Mesendoderm (in vitro differentiated cells): Measurements from ENCODE around the gene DEPDC1B.
"Not testable (repeated sequence)": the region's sequence is repeated elsewhere in the genome, so short reads cannot be mapped to it uniquely, and the experiment has no call there.

Experiments used
- DNase-seq: peaks from one replicate; pipeline ENCODE4 v3.0.0; 2013
- H2AK5ac ChIP-seq: 2 replicates; pipeline ENCODE4 v1.6.1; 2013; ENCODE audit warnings: low read length, inconsistent platforms
- H2BK120ac ChIP-seq: 2 replicates; pipeline ENCODE4 v1.6.1; 2013; ENCODE audit warnings: low read depth, mild to moderate bottlenecking, low read length, moderate library complexity, mixed read lengths
- H2BK15ac ChIP-seq: replicated peaks from 2 replicates; pipeline ENCODE4 v1.6.1; 2013; ENCODE audit warnings: low read depth, mild to moderate bottlenecking, moderate library complexity
- H2BK5ac ChIP-seq: 2 replicates; pipeline ENCODE4 v1.6.1; 2013; ENCODE audit warnings: low read length, inconsistent platforms
- H3K18ac ChIP-seq: 2 replicates; pipeline ENCODE4 v1.6.1; 2013; ENCODE audit warnings: mild to moderate bottlenecking, low read length, mixed read lengths
- H3K23ac ChIP-seq: one replicate; pipeline ENCODE4 v1.6.1; 2013; ENCODE audit warnings: low read length
- H3K27ac ChIP-seq: 2 replicates; pipeline ENCODE4 v1.5.1; 2013; ENCODE audit warnings: low read depth, mild to moderate bottlenecking, inconsistent platforms, low read length, moderate library complexity
- H3K27me3 ChIP-seq: 2 replicates; pipeline ENCODE4 v1.6.1; 2013; ENCODE audit warnings: low read length, control low read depth, mild to moderate bottlenecking, inconsistent platforms; ENCODE audit not compliant: insufficient read depth, poor library complexity
- H3K36me3 ChIP-seq: 2 replicates; pipeline ENCODE4 v1.6.1; 2013; ENCODE audit warnings: low read length, inconsistent platforms; ENCODE audit not compliant: control insufficient read depth, insufficient read depth
- H3K4ac ChIP-seq: one replicate; pipeline ENCODE4 v1.6.1; 2013; ENCODE audit warnings: low read depth, mild to moderate bottlenecking, low read length, moderate library complexity
- H3K4me1 ChIP-seq: 2 replicates; pipeline ENCODE4 v1.6.1; 2013; ENCODE audit warnings: low read depth, low read length, inconsistent platforms; ENCODE audit not compliant: control insufficient read depth
- H3K4me2 ChIP-seq: 2 replicates; pipeline ENCODE4 v1.6.1; 2013; ENCODE audit warnings: low read length
- H3K4me3 ChIP-seq: 2 replicates; pipeline ENCODE4 v1.5.1; 2013; ENCODE audit warnings: mild to moderate bottlenecking, low read length
- H3K56ac ChIP-seq: one replicate; pipeline ENCODE4 v1.6.1; 2013; ENCODE audit warnings: low read length
- H3K79me1 ChIP-seq: 2 replicates; pipeline ENCODE4 v1.6.1; 2013; ENCODE audit warnings: low read length, inconsistent platforms
- H3K79me2 ChIP-seq: 2 replicates; pipeline ENCODE4 v1.6.1; 2013; ENCODE audit warnings: mild to moderate bottlenecking, low read length; ENCODE audit not compliant: control insufficient read depth, insufficient read depth
- H3K9ac ChIP-seq: 2 replicates; pipeline ENCODE4 v1.6.1; 2013; ENCODE audit warnings: low read length, inconsistent platforms
- H4K5ac ChIP-seq: one replicate; pipeline ENCODE4 v1.6.1; 2013; ENCODE audit warnings: low read length
- H4K8ac ChIP-seq: one replicate; pipeline ENCODE4 v1.6.1; 2013; ENCODE audit warnings: low read depth, mild to moderate bottlenecking, control low read depth, low read length, moderate library complexity
- WGBS: extraction: QIAGEN DNeasy Blood & Tissue Kit; methylation state at CpG from one replicate; pipeline ENCODE4 v1.1.7; 2013; ENCODE audit warnings: low lambda C conversion rate, missing lambda C conversion rate; ENCODE audit not compliant: insufficient coverage; ENCODE audit errors: extremely low coverage; 5-methylcytosine and 5-hydroxymethylcytosine counted together

DEPDC1B gene

DNA sequence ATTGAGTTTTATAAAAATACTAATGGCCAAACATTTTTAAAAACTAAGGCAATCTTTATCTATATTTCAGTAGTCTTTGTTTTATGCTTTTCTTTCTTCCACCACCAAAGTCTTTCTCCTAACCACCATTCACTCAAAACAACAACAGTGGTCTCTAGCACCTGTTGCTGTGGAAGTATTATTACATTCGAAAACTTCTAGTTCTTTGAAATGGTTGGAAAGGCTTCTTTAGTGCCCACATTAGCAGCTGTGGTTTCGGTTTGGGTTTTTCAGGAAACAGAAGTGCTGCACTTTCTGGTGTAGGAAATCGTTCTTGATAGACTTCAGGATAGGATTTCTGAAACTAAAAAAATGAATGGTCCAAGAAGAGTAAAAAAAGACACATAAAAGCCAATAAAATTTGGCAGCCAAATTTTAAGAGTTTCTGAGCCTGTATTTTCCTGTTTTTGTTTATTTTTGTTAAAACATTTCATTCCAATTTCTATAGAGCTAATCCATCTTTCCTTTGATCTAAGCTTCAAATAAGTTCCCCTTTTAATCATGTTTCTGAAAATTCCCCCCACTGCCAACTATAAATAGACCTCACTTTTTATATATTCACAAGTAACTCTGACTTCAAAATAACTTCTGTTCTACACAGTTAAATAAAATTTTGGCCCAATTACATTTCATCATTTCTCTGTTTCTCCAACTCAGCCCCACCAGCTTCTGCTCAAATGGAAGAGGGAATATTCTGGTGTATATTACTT is 102.2 kb downstream of the DEPDC1B start:
- H3K9ac ChIP-seq: no peak overlapping the region
- H2BK5ac ChIP-seq: no peak overlapping the region
- no peak overlapping the region for H3K4me3 ChIP-seq

DNA sequence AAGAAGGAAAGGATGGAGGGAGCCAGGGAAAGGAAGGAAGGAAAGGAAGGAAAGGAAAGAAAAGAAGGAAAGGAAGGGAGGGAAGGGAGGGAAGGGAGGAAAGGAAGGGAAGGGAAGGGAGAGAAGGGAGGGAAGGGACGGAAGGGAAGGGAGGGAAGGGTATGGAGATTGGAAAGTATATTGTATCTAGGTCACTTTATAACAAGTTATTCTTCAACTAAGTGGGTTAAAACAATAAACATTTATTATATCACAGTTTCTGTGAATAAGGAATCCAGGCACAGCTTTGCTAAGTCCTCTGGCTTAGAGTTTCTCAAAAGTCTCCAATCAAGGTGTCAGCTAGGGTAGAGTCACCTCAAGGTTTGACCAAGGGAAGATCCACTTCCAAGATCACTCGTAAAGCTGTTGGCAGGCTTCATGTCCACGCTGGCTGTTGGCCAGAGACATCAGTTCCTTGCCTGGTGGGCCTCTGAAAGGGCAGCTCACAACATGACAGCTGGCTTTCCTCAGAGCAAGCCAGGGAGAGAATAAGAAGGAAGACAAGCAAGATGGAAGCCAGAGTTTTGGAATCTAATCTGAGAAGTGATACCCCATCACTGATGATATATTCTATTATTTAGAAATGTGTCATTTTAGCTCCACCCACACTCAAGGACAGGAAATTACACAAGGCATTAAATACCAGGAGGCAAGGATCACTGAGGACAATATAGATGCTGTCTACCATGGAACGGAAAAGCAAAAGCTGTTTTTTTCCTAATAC is 105.1 kb downstream of the DEPDC1B start:
- Histone ChIP-seq H2BK15ac (no peak overlapping the region), H3K18ac (no peak overlapping the region), H3K4me1 (no peaks in the 10 kb centered on the region), H3K4me2 (no peak overlapping the region), H3K27ac (no peak overlapping the region), H3K56ac (no peak overlapping the region), H4K8ac (no peak overlapping the region), H3K9ac (no peak overlapping the region), H3K4me3 (no peak overlapping the region), H3K27me3 (no peaks in the 10 kb centered on the region), H2BK120ac (no peak overlapping the region), H3K4ac (no peak overlapping the region), H2AK5ac (no peak overlapping the region), H4K5ac (no peak overlapping the region), H2BK5ac (no peak overlapping the region), H3K79me1 (no peaks in the 10 kb centered on the region), H3K36me3 (no peaks in the 10 kb centered on the region), H3K79me2 (no peaks in the 10 kb centered on the region), H3K23ac (no peak overlapping the region)
- DNase-seq: no peak
- whole genome bisulfite sequencing: 88% methylated on average over 1 of the region's 4 CpGs

More for the DNA sequence above, 102.2 kb downstream of the DEPDC1B start:
- Histone ChIP-seq H2BK120ac (no peak overlapping the region), H3K4me1 (no peaks in the 10 kb centered on the region), H4K8ac (no peak overlapping the region), H3K23ac (no peak overlapping the region), H3K27me3 (no peaks in the 10 kb centered on the region), H2AK5ac (no peak overlapping the region), H3K56ac (no peak overlapping the region), H2BK15ac (no peak overlapping the region), H3K4ac (no peak overlapping the region), H3K4me2 (no peak overlapping the region), H3K79me1 (no peaks in the 10 kb centered on the region), H3K18ac (no peak overlapping the region), H3K79me2 (no peaks in the 10 kb centered on the region), H3K36me3 (no peaks in the 10 kb centered on the region), H3K27ac (no peak overlapping the region), H4K5ac (no peak overlapping the region)
- WGBS: no CpG with 5 or more reads among the region's 3 CpGs
- DNase-seq: no peak

DNA sequence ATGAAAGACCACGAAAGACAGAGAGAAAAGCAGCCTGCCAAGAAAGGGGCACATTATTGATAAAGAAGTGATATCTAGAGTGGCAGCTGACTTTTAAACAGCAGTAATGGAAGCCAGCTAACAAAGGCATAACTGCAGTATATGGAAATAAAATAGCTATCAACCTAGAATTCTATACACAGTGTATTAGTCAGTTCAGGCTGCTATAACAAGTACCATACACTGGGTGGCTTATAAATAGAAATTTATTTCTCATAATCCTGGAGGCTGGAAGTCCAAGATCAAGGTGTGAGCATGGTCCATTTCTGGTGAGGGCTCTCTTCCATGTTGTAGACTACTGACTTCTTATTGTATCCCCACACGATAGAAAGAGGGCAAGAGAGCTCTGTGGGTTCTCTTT is 109.8 kb downstream of the DEPDC1B start:
- Histone ChIP-seq H2BK15ac (no peak overlapping the region), H3K36me3 (no peaks in the 10 kb centered on the region), H3K4me3 (no peak overlapping the region), H3K27ac (no peak overlapping the region), H2AK5ac (no peak overlapping the region), H3K4me2 (no peak overlapping the region), H3K18ac (no peak overlapping the region), H3K4me1 (no peaks in the 10 kb centered on the region), H2BK120ac (no peak overlapping the region), H3K27me3 (no peaks in the 10 kb centered on the region), H3K79me2 (no peaks in the 10 kb centered on the region), H3K4ac (no peak overlapping the region), H2BK5ac (no peak overlapping the region), H4K8ac (no peak overlapping the region), H3K9ac (no peak overlapping the region), H3K79me1 (no peaks in the 10 kb centered on the region), H3K23ac (no peak overlapping the region), H3K56ac (no peak overlapping the region), H4K5ac (no peak overlapping the region)
- DNase-seq: no peak
- WGBS: no CpG with 5 or more reads among the region's 2 CpGs

DNA sequence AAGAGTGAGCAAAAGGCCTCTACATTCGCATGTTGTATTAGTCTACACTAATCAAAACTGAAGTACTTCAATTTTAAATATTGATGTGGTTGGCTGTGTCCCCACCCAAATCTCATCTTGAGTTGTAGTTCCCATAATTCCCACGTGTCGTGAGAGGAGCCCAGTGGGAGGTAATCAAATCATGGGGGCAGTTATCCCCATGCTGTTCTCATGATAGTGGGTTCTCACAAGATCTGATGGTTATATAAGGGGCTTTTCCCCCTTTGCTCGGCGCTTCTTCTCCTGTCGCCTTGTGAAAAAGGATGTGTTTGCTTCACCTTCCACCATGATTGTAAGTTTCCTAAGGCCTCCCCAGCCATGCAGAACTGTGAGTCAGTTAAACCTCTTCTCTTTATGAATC is 112.7 kb downstream of the DEPDC1B start:
- H3K23ac ChIP-seq, H2AK5ac ChIP-seq, H3K27ac ChIP-seq, H3K56ac ChIP-seq, H3K4me3 ChIP-seq, H3K4me2 ChIP-seq, H2BK15ac ChIP-seq, DNase-seq, H2BK5ac ChIP-seq, H3K4me1 ChIP-seq, H3K27me3 ChIP-seq, H3K9ac ChIP-seq, H3K18ac ChIP-seq, H4K8ac ChIP-seq, H3K4ac ChIP-seq, H3K79me2 ChIP-seq, H3K36me3 ChIP-seq, H4K5ac ChIP-seq, H2BK120ac ChIP-seq, H3K79me1 ChIP-seq: not testable (repeated sequence)
- no CpG with 5 or more reads among the region's 6 CpGs for WGBS

DNA sequence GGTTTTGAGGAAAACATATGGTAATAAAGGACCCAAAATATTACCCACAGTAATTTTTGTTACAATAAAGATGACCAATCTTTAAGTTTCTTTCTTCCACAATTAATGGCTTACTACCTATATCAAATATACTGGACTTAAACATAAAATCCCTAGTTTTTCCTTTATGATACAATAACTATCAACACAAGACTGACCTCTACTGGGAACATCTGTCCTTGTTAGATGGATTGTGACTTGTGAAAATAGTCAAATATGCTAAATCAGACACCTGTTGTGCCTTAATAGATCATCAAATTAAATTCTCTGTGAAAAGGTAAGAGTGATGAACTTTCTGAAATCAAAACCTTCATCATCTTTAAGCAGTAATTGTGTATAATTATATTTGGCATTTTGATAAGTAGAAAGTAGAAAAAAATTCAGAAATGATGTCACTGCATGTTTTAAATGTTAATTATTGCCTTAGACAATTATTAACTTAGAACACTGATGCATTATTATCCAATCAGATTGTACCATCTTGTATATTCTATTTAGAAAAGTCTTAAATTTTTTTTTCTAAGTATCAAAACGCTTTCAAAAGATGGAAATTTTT is 113.6 kb downstream of the DEPDC1B start:
- WGBS: no CpG with 5 or more reads among the region's 1 CpG
- Histone ChIP-seq H3K79me1 (no peaks in the 10 kb centered on the region), H3K27me3 (no peaks in the 10 kb centered on the region), H2BK15ac (no peak overlapping the region), H3K9ac (no peak overlapping the region), H3K4me3 (no peak overlapping the region), H3K27ac (no peak overlapping the region), H3K4me1 (no peaks in the 10 kb centered on the region), H3K4me2 (no peak overlapping the region), H2AK5ac (no peak overlapping the region), H4K5ac (no peak overlapping the region), H3K56ac (no peak overlapping the region), H3K23ac (no peak overlapping the region), H4K8ac (no peak overlapping the region), H3K79me2 (no peaks in the 10 kb centered on the region), H3K18ac (no peak overlapping the region), H3K4ac (no peak overlapping the region), H2BK5ac (no peak overlapping the region), H3K36me3 (no peaks in the 10 kb centered on the region), H2BK120ac (no peak overlapping the region)
- DNase-seq: peak; percentile 5
